HUES64 (cell line): ENCODE results near the gene PLLP. TPM values are rescaled to one million over a fixed set of nuclear protein-coding genes. Genes with fewer than 3 reads are reported as not detected.

ENCODE experiments used
- H3K27ac ChIP-seq: 2 replicates; pipeline ENCODE4 v1.7.0; 2013; ENCODE audit warnings: low read depth, low read length, inconsistent platforms
- H3K27me3 ChIP-seq: 2 replicates; pipeline ENCODE4 v1.6.1; 2013; ENCODE audit warnings: mild to moderate bottlenecking, low read length; ENCODE audit not compliant: insufficient read depth
- H3K36me3 ChIP-seq: 2 replicates; pipeline ENCODE4 v1.6.1; 2013; ENCODE audit warnings: mild to moderate bottlenecking, low read length; ENCODE audit not compliant: insufficient read depth
- H3K4me1 ChIP-seq: 2 replicates; pipeline ENCODE4 v1.6.1; 2013; ENCODE audit warnings: mild to moderate bottlenecking, low read length, moderate library complexity; ENCODE audit not compliant: insufficient read depth
- H3K4me3 ChIP-seq: 2 replicates; pipeline ENCODE4 v1.5.1; 2013; ENCODE audit warnings: mild to moderate bottlenecking, low read length, moderate library complexity
- H3K9ac ChIP-seq: 2 replicates; pipeline ENCODE4 v1.6.1; 2013; ENCODE audit warnings: mild to moderate bottlenecking, low read depth, low read length
- H3K9me3 ChIP-seq: 2 replicates; pipeline ENCODE4 v1.6.1; 2013; ENCODE audit warnings: low read depth, low read length; ENCODE audit not compliant: insufficient read depth
- WGBS: fragments of 150-250, 120-280 bp; methylation state at CpG from one replicate; pipeline ENCODE4 v1.1.7; 2013; ENCODE audit warnings: missing lambda C conversion rate; 5-methylcytosine and 5-hydroxymethylcytosine counted together
- polyA plus RNA-seq, 2 experiments: library from polyadenylated mRNA; stranded (reverse); fragments of 50-300 nt; gene quantifications; one replicate each; pipeline ENCODE4 v1.2.3, GENCODE V29; 2013

Gene PLLP
- 2.7 TPM for polyA plus RNA-seq (2013, experiment 1 of 2)
- 4.2 TPM for polyA plus RNA-seq (2013, experiment 2 of 2)

- H3K36me3 ChIP-seq: no peaks in the 10 kb centered on the region
- H3K9ac ChIP-seq: peak within 1 kb of the TSS; percentile 61; the same call in 1 of the 2 replicates
- H3K27ac ChIP-seq: no peak within 1 kb of the TSS
- peaks cover 38% of the 10 kb centered on the region for H3K27me3 ChIP-seq
- peak within 1 kb of the TSS; percentile 74 for H3K4me3 ChIP-seq
- no peaks in the 10 kb centered on the region for H3K9me3 ChIP-seq
- H3K4me1 ChIP-seq: no peaks in the 10 kb centered on the region
- 1% methylated on average over 95 of the region's 95 CpGs for WGBS
Measured at GRCh38 chr16:57284209-57284951, at the start of gene PLLP. Gene PLLP, minus strand, starts transcription at chr16:57284672. Its CDS starts 132 bp downstream, at chr16:57284540.

GRCh38 chr16:57333402-57333801, 48.9 kb upstream of the PLLP start:
- 82% methylated on average over 1 of the region's 1 CpG for WGBS
- H3K9me3 ChIP-seq: no peaks in the 10 kb centered on the region
- H3K27me3 ChIP-seq: no peaks in the 10 kb centered on the region
- no peaks in the 10 kb centered on the region for H3K36me3 ChIP-seq
- H3K9ac ChIP-seq: no peak overlapping the region
- no peak overlapping the region for H3K4me3 ChIP-seq
- no peak overlapping the region for H3K27ac ChIP-seq
- H3K4me1 ChIP-seq: no peaks in the 10 kb centered on the region

- H3K27me3 ChIP-seq: no peaks in the 10 kb centered on the region
- no peak overlapping the region for H3K9ac ChIP-seq
- 94% methylated on average over 3 of the region's 3 CpGs for WGBS
Measured at GRCh38 chr16:57331355-57331754, 46.9 kb upstream of the PLLP start.

GRCh38 chr16:57329718-57330327, 45.4 kb upstream of the PLLP start:
- Histone ChIP-seq H3K9me3 (peaks cover 4% of the 10 kb centered on the region; the same call in 1 of the 2 replicates), H3K27ac (no peak overlapping the region), H3K9ac (no peak overlapping the region), H3K27me3 (no peaks in the 10 kb centered on the region), H3K4me1 (no peaks in the 10 kb centered on the region), H3K36me3 (no peaks in the 10 kb centered on the region), H3K4me3 (no peak overlapping the region)
- WGBS: 92% methylated on average over 8 of the region's 8 CpGs

More at GRCh38 chr16:57331355-57331754, 46.9 kb upstream of the PLLP start:
- Histone ChIP-seq H3K4me3 (no peak overlapping the region), H3K36me3 (no peaks in the 10 kb centered on the region), H3K9me3 (peaks cover 2% of the 10 kb centered on the region; the same call in 1 of the 2 replicates), H3K4me1 (no peaks in the 10 kb centered on the region), H3K27ac (no peak overlapping the region)

- WGBS: 60% methylated on average over 1 of the region's 1 CpG
- no peaks in the 10 kb centered on the region for H3K4me1 ChIP-seq
Measured at GRCh38 chr16:57325458-57325857, 41.0 kb upstream of the PLLP start.

GRCh38 chr16:57324749-57325148, 40.3 kb upstream of the PLLP start:
- 70% methylated on average over 2 of the region's 2 CpGs for WGBS
- no peak overlapping the region for H3K9ac ChIP-seq
- H3K27me3 ChIP-seq: no peaks in the 10 kb centered on the region
- H3K4me3 ChIP-seq: no peak overlapping the region
- H3K27ac ChIP-seq: no peak overlapping the region
- H3K9me3 ChIP-seq: peaks cover 4% of the 10 kb centered on the region; the same call in 1 of the 2 replicates
- no peaks in the 10 kb centered on the region; the same call in 1 of the 2 replicates for H3K4me1 ChIP-seq
- H3K36me3 ChIP-seq: no peaks in the 10 kb centered on the region

More at GRCh38 chr16:57325458-57325857, 41.0 kb upstream of the PLLP start:
- Histone ChIP-seq H3K27ac (no peak overlapping the region), H3K4me3 (no peak overlapping the region), H3K9me3 (peaks cover 4% of the 10 kb centered on the region; the same call in 1 of the 2 replicates), H3K27me3 (no peaks in the 10 kb centered on the region), H3K36me3 (no peaks in the 10 kb centered on the region), H3K9ac (no peak overlapping the region)

GRCh38 chr16:57319646-57320045, 35.2 kb upstream of the PLLP start:
- Histone ChIP-seq H3K9ac (no peak overlapping the region), H3K4me1 (peaks cover 2% of the 10 kb centered on the region; the same call in 1 of the 2 replicates), H3K36me3 (no peaks in the 10 kb centered on the region), H3K4me3 (no peak overlapping the region), H3K27ac (peak overlapping the region; percentile 12; the same call in 1 of the 2 replicates), H3K27me3 (no peaks in the 10 kb centered on the region), H3K9me3 (no peaks in the 10 kb centered on the region)
- no CpG with 5 or more reads among the region's 2 CpGs for WGBS

- Histone ChIP-seq H3K36me3 (no peaks in the 10 kb centered on the region), H3K4me1 (peaks cover 2% of the 10 kb centered on the region; the same call in 1 of the 2 replicates), H3K4me3 (no peak overlapping the region), H3K9ac (no peak overlapping the region), H3K27me3 (no peaks in the 10 kb centered on the region), H3K9me3 (no peaks in the 10 kb centered on the region), H3K27ac (peak overlapping the region; percentile 21; the same call in 1 of the 2 replicates)
- WGBS: 72% methylated on average over 11 of the region's 13 CpGs
Measured at GRCh38 chr16:57318240-57318970, 33.9 kb upstream of the PLLP start.

- H3K27ac ChIP-seq: no peak overlapping the region
Measured at GRCh38 chr16:57316390-57317017, 32.0 kb upstream of the PLLP start.

GRCh38 chr16:57315416-57315815, 30.9 kb upstream of the PLLP start:
- WGBS: 92% methylated on average over 7 of the region's 7 CpGs
- Histone ChIP-seq H3K9me3 (no peaks in the 10 kb centered on the region), H3K9ac (no peak overlapping the region), H3K4me1 (peaks cover 2% of the 10 kb centered on the region; the same call in 1 of the 2 replicates), H3K27ac (no peak overlapping the region), H3K27me3 (no peaks in the 10 kb centered on the region), H3K36me3 (no peaks in the 10 kb centered on the region), H3K4me3 (no peak overlapping the region)

More at GRCh38 chr16:57316390-57317017, 32.0 kb upstream of the PLLP start:
- Histone ChIP-seq H3K9ac (no peak overlapping the region), H3K9me3 (no peaks in the 10 kb centered on the region), H3K36me3 (no peaks in the 10 kb centered on the region), H3K4me1 (peaks cover 2% of the 10 kb centered on the region; the same call in 1 of the 2 replicates), H3K27me3 (no peaks in the 10 kb centered on the region), H3K4me3 (no peak overlapping the region)
- 92% methylated on average over 3 of the region's 3 CpGs for WGBS
